Measurements from ENCODE around the gene PALLD. TPM values are rescaled to one million over a fixed set of nuclear protein-coding genes. Genes with fewer than 3 reads are reported as not detected.

The PALLD gene
- total and polyA plus RNA-seq, 2 of the 8 experiments (the other 6 are each of a cell fraction or from before 2014, with no cell fraction given), result 10.5 to 25.0 TPM

- H3K4me2 ChIP-seq (ENCODE audit: insufficient read depth in 1 of 2, low read depth in 2 of 2, low read length in 2 of 2), result no peak overlapping the region
- no peak for FAIRE-seq
- 87% methylated on average over 9 of the region's 9 CpGs; no CpG with 5 or more reads in 1 of the 2 experiments for WGBS, 2 experiments (ENCODE audit: extremely low coverage in 1 of 2, insufficient coverage in 1 of 2, insufficient read length in 1 of 2, insufficient replicate concordance in 2 of 2, low coverage in 1 of 2, low lambda C conversion rate in 2 of 2, missing lambda C conversion rate in 1 of 2)
These were observed 41.8 kb downstream of the PALLD start for GRCh38 chr4:168538632-168539031.

More at GRCh38 chr4:168538632-168539031, 41.8 kb downstream of the PALLD start:
- H3K79me1 ChIP-seq (ENCODE audit: low read depth, low read length), result no peaks in the 10 kb centered on the region
- TF ChIP-seq ZNF274 (IDR thresholded peaks at IDR 0.05; ENCODE audit: borderline replicate concordance, extremely low read depth, low read length) (no peak), YY1 (IDR thresholded peaks at IDR 0.05; ENCODE audit: low read depth, low read length) (no peak), CTBP2 (IDR thresholded peaks at IDR 0.05; ENCODE audit: borderline replicate concordance, insufficient read depth, insufficient read length, low read length) (no peak), HDAC6 (IDR thresholded peaks at IDR 0.05; ENCODE audit: low read depth, low read length) (no peak), SIN3A (conservative IDR thresholded peaks at IDR 0.05 in 1 of 2, IDR thresholded peaks at IDR 0.05 in 1 of 2; ENCODE audit: low read depth in 1 of 2, low read length in 2 of 2) (no peak)
- H4K20me1 ChIP-seq (replicated peaks in 1 of 2; ENCODE audit: control insufficient read depth in 1 of 2, insufficient read depth in 2 of 2, low read length in 2 of 2), result no peaks in the 10 kb centered on the region
- no peak overlapping the region for H3K27ac ChIP-seq (ENCODE audit: low read depth, low read length)
- no peak overlapping the region for H4K8ac ChIP-seq (ENCODE audit: extremely low read depth, insufficient read depth, low read length)
- no peak overlapping the region for H2BK120ac ChIP-seq (replicated peaks; ENCODE audit: low read depth, low read length)
- H3K23ac ChIP-seq (ENCODE audit: insufficient read length), result no peak overlapping the region
- no peak overlapping the region for H2BK20ac ChIP-seq (ENCODE audit: low read length)
- H3K9me3 ChIP-seq (ENCODE audit: insufficient read depth in 2 of 2, low read depth in 1 of 2, low read length in 1 of 2), result no peaks in the 10 kb centered on the region
- no peaks in the 10 kb centered on the region for H3K36me3 ChIP-seq (ENCODE audit: control insufficient read depth in 2 of 4, insufficient read depth in 4 of 4, low read length in 3 of 4)
- DNase-seq (ENCODE audit: low read depth in 1 of 2, low spot score in 2 of 2), result no peak
- no peaks in the 10 kb centered on the region for H3K23me2 ChIP-seq (ENCODE audit: low read depth, low read length)
- no peak overlapping the region for H2AK5ac ChIP-seq (ENCODE audit: low read depth, low read length)
- no peak overlapping the region for H3K4ac ChIP-seq (replicated peaks; ENCODE audit: insufficient read length, low read depth, low read length)
- H3K56ac ChIP-seq (replicated peaks; ENCODE audit: insufficient read length, low read depth, low read length), result no peak overlapping the region
- CTCF ChIA-PET (ENCODE audit: partially characterized antibody), result interaction anchor here (0.7 to 2.6 kb wide), 4 partner anchors 9 to 352 kb away, joined by 3 to 8 read pairs (median 4); no protein-coding TSS in a partner anchor
- no peak overlapping the region for H3K9ac ChIP-seq (replicated peaks in 1 of 4; ENCODE audit: extremely low read depth in 1 of 4, low read depth in 3 of 4, low read length in 3 of 4)
- no peak overlapping the region for H2BK12ac ChIP-seq (ENCODE audit: low read depth, low read length)
- H3K4me3 ChIP-seq (ENCODE audit: extremely low read depth in 1 of 4, insufficient read depth in 2 of 4, low read depth in 3 of 4, low read length in 4 of 4), result no peak overlapping the region
- H3K18ac ChIP-seq (ENCODE audit: extremely low read depth, low read length), result no peak overlapping the region
- H3K4me1 ChIP-seq (replicated peaks in 1 of 4; ENCODE audit: control insufficient read depth in 3 of 4, insufficient read depth in 4 of 4, low read length in 3 of 4), result no peaks in the 10 kb centered on the region
- H2BK5ac ChIP-seq (ENCODE audit: low read depth, low read length), result no peak overlapping the region
- POLR2A ChIA-PET (ENCODE audit: partially characterized antibody), result interaction anchor here (0.7 kb wide), 1 partner anchor 85 kb away, joined by 3 read pairs; no protein-coding TSS in a partner anchor
- no peak overlapping the region for H3K14ac ChIP-seq (ENCODE audit: insufficient read length)
- H2BK15ac ChIP-seq (ENCODE audit: low read length), result no peak overlapping the region
- no peak overlapping the region for H2AFZ ChIP-seq (ENCODE audit: low read length)
- no peaks in the 10 kb centered on the region for H3K27me3 ChIP-seq (replicated peaks in 1 of 4; ENCODE audit: control insufficient read depth in 3 of 4, extremely low read depth in 1 of 4, insufficient read depth in 3 of 4, low read length in 3 of 4)
- no peak overlapping the region for H4K91ac ChIP-seq (replicated peaks; ENCODE audit: insufficient read length, low read length)
- H3K79me2 ChIP-seq (ENCODE audit: control insufficient read depth in 1 of 2, insufficient read depth in 2 of 2, low read length in 2 of 2), result no peaks in the 10 kb centered on the region
- H4K5ac ChIP-seq (ENCODE audit: insufficient read length, low read depth, low read length), result no peak overlapping the region

Measured in H1 (cell line).